CD4-positive, alpha-beta T cell treated with Interleukin-10 for 1 hour (primary cell): Measurements from ENCODE around the gene PARD3B.

ENCODE experiments used
- DNase-seq: peaks from one replicate; pipeline ENCODE4 v3.0.0-alpha.2; 2020

The PARD3B gene

DNA sequence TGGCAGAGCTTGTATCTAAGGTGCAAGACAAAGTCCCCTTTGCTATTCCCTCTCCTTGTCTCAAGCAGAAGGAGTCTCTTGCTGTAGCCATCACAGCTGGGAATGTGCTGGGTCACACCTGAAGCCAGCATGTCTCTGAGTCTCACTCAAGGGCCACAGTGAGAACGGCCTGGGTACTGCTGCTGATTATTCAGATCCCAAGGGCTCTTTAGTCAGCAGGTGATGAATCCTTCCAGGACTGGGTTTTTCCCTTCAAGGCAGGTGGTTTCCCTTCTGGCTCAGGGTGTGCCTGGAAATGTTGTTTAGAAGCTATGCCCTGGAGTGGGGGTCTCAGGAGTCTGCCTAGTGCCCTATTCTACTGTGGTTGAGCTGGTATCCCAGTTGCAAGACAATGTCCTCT lies 356.3 kb downstream of the PARD3B start:
- no peak for DNase-seq

GRCh38 chr2:204909791-204910190 lies 364.5 kb downstream of the PARD3B start:
- no peak for DNase-seq

DNA sequence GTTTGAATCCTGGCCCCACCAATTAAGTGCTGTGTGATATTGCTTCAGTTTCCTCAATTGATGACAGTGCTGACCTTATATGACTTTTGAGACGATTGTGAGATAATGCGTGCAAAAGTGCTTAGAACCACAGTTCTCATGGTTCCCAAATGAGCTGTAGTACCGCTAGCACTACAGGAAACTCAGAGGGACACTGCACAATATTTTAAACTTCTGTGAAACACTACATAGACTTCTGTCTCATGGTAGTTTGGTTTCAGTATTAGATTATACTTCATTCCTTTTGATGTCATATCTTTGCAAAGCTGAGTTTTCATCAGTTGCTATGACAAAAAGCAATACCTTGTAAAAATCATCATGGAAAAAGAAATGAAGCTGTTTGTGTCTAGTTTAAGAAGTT lies 368.0 kb downstream of the PARD3B start:
- no peak for DNase-seq

GRCh38 chr2:204913854-204914464 lies 368.7 kb downstream of the PARD3B start:
- DNase-seq, result no peak

DNA sequence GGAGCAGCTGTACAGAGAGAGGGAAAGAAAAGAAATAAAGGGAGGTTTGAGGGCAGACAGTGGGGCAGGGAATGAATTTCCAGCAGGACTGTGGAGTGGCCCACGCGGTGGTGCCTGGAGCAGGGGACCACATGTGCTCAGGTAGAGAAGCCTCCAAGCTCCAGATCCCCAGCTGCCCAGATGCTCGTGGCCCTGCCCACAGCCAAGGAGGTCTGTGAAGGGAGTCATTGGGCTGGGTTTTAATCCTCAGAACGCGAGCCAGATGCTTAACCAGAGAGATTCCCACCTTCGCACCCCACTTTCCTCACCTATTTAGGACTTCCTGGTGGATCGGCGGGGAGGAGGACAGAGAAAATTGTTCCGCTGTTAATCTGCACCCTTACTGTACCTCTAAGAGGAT lies 369.4 kb downstream of the PARD3B start:
- no peak for DNase-seq

DNA sequence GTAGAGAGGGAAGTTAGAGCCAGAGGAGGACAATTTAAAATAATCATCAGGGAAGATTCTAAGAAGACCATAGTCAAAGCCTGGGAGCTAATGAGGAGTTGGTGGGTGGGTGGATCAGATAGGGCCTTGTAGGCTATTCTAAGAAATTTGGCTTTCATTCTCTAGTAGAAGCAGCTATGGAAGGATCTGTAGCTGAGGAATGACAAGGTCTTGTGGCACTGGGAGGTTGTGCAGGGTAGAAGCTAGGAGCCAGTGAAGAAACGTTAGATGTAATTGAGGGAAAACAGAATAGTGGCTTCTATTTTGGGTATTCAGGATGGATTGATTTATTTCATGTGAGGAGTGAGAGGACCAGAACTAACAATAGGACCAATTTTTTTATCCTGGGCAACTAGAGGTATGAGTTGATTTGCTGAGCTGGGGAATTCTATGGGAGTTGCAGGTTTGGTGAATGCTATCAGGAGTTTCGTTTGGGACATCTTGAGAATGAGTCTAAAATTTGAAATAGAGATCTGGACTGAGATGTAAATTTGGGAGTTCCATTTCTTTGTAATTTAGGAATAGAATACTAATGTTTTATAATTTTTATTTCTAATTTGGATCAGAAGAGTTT lies 371.9 kb downstream of the PARD3B start:
- DNase-seq, result no peak

GRCh38 chr2:204920776-204921175 lies 375.5 kb downstream of the PARD3B start:
- no peak for DNase-seq

DNA sequence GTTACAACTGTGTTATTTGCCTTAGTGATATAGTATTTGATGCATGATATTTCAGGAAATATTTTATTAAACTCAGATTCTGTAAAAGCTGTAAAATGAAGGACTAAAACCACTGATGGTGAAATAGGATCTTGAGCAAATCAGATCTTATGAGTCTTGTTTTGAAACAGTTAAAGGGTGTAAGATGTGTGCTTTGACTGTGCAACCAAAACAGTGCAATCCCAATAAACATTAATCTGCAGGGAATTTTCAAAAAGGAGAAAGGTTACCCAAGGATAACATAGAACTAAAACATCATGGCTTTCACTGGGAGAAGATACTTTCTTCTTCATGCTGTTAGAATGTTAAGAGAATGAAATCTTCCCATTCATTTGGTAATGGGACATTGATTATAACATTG lies 378.7 kb downstream of the PARD3B start:
- no peak for DNase-seq

DNA sequence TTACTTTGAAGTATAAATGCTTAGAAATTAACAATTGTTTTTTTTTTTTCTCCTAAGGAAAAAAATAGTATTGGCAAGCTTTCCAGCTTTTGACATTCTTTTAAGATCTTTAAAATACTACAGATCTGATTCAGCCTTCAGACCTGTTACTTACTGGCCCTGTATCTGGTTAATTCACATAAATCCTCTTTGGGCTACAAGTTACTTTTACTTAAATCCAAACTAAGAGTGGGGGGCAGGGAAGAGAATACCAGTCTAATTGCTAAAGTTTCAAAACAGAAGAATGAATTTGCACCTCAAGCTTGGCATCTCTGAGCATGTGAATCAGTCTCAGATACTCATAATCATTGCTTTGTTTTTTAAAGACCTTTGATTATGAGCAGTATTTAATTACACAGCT lies 386.3 kb downstream of the PARD3B start:
- no peak for DNase-seq

- DNase-seq, result no peak
These were observed 388.6 kb downstream of the PARD3B start for GRCh38 chr2:204933735-204934374.

DNA sequence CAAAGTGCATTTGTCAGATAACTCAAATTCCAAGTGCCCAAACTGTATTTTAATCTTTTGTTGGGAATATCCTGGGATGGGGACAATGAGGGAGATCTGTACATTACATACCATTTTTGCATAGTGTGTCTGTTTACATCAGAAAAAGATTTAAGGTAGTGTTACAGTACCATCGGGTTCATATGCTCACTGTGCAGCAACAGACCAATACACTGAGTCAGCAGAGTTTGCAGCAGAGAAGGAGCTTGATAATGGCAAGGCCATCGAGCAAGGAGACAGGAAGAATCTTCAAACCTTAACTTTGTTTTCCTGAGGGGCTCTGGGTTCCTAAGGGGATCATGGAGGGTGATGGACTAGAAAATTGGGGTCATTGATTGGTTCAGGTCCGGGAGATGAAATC lies 399.7 kb downstream of the PARD3B start:
- no peak for DNase-seq

- DNase-seq, result no peak
These were observed 400.1 kb downstream of the PARD3B start for GRCh38 chr2:204945376-204945775.

DNA sequence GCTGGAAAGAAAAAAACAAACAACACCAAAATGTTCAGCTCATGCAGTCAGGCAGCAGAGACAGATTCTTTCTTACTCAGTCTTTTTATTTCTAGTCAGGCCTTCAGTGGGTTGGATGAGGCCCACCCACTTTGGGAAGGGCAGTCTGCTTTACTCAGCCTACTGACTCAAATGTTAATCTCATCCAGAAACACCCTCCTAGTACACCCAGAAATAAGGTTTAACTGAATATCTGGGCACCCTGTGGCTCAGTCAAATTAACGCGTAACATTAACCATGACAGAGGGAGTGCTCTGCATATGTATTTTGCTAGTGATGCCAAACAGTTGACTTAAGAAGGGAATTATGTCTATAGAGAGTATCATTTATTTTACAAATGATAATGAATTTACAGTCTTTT lies 401.6 kb downstream of the PARD3B start:
- DNase-seq, result no peak

- no peak for DNase-seq
These were observed 402.1 kb downstream of the PARD3B start for GRCh38 chr2:204947405-204947804.

DNA sequence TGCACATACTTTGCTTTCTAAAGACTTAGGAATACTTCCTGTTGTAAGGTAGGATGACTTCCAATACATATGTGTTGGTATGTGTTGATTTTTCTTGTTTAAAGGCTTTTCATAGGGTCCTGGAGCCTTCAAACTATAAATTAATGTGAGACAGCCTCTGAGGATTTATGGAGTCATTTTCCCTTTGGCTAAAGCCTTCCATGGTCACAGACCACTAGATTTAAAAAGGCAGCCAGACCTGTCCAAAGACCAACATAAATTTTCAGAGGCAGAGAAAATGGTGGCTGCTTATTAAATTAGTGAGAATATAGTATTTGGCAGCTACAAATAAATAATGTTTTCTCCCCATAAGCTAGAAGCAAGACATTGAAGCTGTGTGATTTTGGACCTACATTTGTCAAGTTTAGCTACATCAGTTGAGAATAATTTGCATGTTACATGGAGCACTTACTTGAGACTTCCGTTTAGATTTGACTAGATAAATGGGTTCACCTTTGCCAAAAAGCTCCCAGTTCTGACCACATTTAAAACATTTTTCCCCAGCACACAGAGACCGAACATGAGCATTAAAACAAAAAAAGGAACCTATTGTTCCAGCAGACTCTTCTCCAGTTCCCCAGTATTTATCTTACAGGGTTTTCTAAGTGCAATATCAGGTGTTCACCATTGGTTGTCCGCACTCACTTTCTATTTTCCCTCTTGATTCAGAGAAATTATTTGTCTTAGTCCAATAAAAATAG lies 402.9 kb downstream of the PARD3B start:
- DNase-seq, result peak; percentile 5

- DNase-seq, result peak; percentile 7
These were observed 403.5 kb downstream of the PARD3B start for GRCh38 chr2:204948822-204949221.

DNA sequence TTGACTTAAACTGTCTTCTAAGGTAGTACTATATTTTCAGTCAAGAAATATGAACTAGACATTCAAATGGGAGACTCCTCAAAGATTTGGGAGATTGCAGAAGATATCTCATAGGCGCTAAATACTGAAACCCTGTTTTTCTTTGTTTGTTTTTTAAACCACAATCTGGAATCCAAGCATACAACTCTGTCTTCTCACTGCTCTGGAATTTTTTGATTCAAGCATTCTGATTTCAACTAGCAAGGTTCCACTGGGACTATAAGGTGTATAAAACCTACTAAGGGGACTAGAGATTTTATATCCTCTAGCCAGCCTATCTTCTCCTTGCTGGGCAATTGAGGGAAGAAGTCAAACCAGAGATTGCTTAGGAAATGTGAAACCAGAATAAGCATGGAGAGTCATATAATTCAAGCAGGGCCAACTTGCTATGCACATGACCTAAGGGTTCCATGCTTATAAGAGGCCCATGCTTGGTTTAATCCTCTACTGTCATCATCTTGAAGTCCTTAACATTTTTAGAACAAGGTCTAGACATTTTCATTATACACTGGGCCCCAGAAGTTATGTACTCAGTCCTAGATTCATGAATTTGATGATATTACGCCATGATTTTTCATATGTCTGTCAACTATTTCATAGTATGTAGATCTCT lies 405.5 kb downstream of the PARD3B start:
- DNase-seq, result no peak

- DNase-seq, result no peak
These were observed 413.1 kb downstream of the PARD3B start for GRCh38 chr2:204958371-204958770.

- DNase-seq, result no peak
These were observed 419.1 kb downstream of the PARD3B start for GRCh38 chr2:204964414-204964813.

DNA sequence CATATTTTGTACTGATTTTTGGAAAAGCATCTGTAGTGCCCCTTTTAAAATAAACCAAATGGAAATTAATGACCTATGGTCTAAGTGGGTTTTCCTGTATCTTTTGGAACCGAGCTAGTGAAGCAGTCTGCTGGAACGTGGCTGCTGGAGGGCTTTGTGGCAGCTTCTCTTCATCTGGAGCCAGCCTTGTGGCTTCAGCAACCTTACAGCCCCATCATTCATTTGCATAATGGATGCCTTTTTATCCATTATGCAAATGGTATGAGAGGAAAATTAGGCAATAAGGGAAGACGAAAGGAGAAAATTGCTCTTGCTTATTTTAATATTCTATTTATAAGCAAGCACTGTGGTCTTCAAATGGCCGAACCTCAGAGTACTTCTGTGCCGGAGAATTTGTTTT lies 421.0 kb downstream of the PARD3B start:
- no peak for DNase-seq

GRCh38 chr2:204967199-204967960 lies 422.1 kb downstream of the PARD3B start:
- DNase-seq, result peak; percentile 61

DNA sequence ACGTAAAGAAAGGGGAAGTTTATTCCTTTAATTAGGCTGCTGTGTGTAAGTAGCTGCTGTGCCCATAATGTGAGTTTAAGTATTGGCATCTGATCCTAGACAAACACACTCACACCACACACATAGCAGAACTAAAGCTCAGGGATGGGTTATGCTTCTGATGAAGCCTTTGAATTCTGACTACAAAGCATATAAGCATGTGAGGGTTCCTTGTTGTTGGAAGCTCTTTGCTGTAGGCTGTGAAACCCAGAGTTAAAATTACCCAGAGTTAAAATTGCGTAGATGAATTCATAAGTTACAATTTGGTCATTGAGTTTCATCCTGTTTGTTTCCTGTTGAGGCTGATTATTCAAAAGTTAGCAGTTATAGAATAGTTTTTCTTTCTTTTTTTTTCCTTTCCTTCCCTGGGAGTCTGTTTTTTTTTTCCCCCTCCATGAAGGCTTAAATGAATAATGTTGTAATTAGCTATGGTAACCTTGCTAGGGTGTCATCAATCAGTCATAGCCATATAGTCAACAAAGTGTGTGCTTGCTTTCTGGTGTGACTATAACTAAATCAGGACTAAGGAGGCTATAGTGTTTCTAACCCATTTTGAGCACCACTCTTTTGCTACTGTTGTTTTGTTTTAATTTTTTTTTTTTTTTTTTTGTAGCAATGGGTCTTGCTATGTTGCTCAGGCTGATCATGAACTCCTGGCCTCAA lies 426.1 kb downstream of the PARD3B start:
- DNase-seq, result no peak
